GM12874 (cell line): ENCODE data around the gene DDR2.

ENCODE experiments used
- TF ChIP-seq, protein P1 (sequence below): IDR thresholded peaks from 2 replicates; pipeline ENCODE4 v1.5.1; 2011; ENCODE audit warnings: low read depth, mild to moderate bottlenecking, control low read depth, low read length, moderate library complexity; ENCODE audit not compliant: insufficient read depth

The DDR2 gene

GRCh38 chr1:162649583-162649982 is 17.3 kb downstream of the DDR2 start:
- TF ChIP-seq, protein P1, sequence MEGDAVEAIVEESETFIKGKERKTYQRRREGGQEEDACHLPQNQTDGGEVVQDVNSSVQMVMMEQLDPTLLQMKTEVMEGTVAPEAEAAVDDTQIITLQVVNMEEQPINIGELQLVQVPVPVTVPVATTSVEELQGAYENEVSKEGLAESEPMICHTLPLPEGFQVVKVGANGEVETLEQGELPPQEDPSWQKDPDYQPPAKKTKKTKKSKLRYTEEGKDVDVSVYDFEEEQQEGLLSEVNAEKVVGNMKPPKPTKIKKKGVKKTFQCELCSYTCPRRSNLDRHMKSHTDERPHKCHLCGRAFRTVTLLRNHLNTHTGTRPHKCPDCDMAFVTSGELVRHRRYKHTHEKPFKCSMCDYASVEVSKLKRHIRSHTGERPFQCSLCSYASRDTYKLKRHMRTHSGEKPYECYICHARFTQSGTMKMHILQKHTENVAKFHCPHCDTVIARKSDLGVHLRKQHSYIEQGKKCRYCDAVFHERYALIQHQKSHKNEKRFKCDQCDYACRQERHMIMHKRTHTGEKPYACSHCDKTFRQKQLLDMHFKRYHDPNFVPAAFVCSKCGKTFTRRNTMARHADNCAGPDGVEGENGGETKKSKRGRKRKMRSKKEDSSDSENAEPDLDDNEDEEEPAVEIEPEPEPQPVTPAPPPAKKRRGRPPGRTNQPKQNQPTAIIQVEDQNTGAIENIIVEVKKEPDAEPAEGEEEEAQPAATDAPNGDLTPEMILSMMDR: no peak

GRCh38 chr1:162654915-162655620 is 22.8 kb downstream of the DDR2 start:
- TF ChIP-seq, protein P1: no peak

GRCh38 chr1:162656266-162656665 is 24.0 kb downstream of the DDR2 start:
- TF ChIP-seq, protein P1: no peak

DNA sequence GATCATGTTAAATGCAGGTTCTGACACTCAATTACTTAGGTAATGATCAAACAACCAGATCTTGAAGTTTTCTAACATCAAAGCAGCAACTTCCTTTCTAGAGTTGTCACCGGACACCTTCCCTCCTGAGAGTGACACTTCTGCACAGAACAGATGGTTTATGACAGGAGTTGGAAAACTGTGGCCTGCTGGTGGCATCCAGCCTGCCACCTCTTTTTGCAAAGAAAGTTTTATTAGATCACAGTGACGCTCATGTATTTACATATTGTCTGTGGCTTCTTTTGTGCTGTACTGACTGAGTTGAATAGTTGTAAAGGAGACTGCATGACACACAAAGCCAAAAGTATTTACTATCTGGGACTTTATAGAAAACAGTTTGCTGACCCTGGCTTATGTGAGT is 28.3 kb downstream of the DDR2 start:
- TF ChIP-seq, protein P1: no peak

GRCh38 chr1:162661336-162661735 is 29.1 kb downstream of the DDR2 start:
- TF ChIP-seq, protein P1: no peak

GRCh38 chr1:162662013-162662412 is 29.7 kb downstream of the DDR2 start:
- TF ChIP-seq, protein P1: no peak

- TF ChIP-seq, protein P1: no peak
Measured at GRCh38 chr1:162663086-162663485, 30.8 kb downstream of the DDR2 start.
